H1 (cell line): Measurements from ENCODE around the gene REG3G. TPM values are rescaled to one million over a fixed set of nuclear protein-coding genes. Genes with fewer than 3 reads are reported as not detected.

Experiments used
- CTCF ChIA-PET: fragments of 300-600 bp; sonication (Branson Sonifier 250); formaldehyde crosslinking; loops from one replicate; lab custom pipeline; 2021; ENCODE audit not compliant: partially characterized antibody; lab: Charles Lee
- POLR2A ChIA-PET: fragments of 300-600 bp; sonication (Branson Sonifier 250); formaldehyde crosslinking; loops from one replicate; lab custom pipeline; 2021; ENCODE audit warnings: inconsistent platforms; ENCODE audit not compliant: partially characterized antibody; lab: Charles Lee
- DNase-seq, 2 experiments: peaks; one replicate each; pipeline versions ENCODE4 v3.0.0 to v3.0.0-alpha.2; 2010 to 2022; ENCODE audit warnings: low spot score in 2 of 2, low read depth in 1 of 2, mixed read lengths in 1 of 2
- FAIRE-seq: peaks from 2 replicates; lab custom pipeline; 2011; peaks lifted over from hg19 to GRCh38; lab: Jason Lieb, UNC
- H2AFZ ChIP-seq: 2 replicates; pipeline ENCODE4 v1.8.1; 2012; ENCODE audit warnings: low read length, inconsistent platforms
- H2AK5ac ChIP-seq: 2 replicates; pipeline ENCODE4 v1.6.1; 2013; ENCODE audit warnings: low read depth, low read length
- H2BK120ac ChIP-seq: replicated peaks from 2 replicates; pipeline ENCODE3; 2013; ENCODE audit warnings: low read depth, low read length, inconsistent platforms
- H2BK12ac ChIP-seq: 2 replicates; pipeline ENCODE4 v1.6.1; 2013; ENCODE audit warnings: low read depth, low read length
- H2BK15ac ChIP-seq: 2 replicates; pipeline ENCODE4 v1.6.1; 2013; ENCODE audit warnings: low read length
- H2BK20ac ChIP-seq: 2 replicates; pipeline ENCODE4 v1.6.1; 2013; ENCODE audit warnings: low read length
- H2BK5ac ChIP-seq: 2 replicates; pipeline ENCODE4 v1.6.1; 2013; ENCODE audit warnings: low read depth, low read length
- H3K14ac ChIP-seq: 2 replicates; pipeline ENCODE4 v1.6.1; 2013; ENCODE audit warnings: inconsistent platforms; ENCODE audit not compliant: insufficient read length
- H3K18ac ChIP-seq: 2 replicates; pipeline ENCODE4 v1.6.1; 2013; ENCODE audit warnings: low read length; ENCODE audit errors: extremely low read depth
- H3K23ac ChIP-seq: 2 replicates; pipeline ENCODE4 v1.6.1; 2013; ENCODE audit warnings: inconsistent platforms; ENCODE audit not compliant: insufficient read length
- H3K23me2 ChIP-seq: 2 replicates; pipeline ENCODE4 v1.6.1; 2013; ENCODE audit warnings: low read depth, low read length
- H3K27ac ChIP-seq: 2 replicates; pipeline ENCODE4 v1.6.1; 2011; ENCODE audit warnings: low read depth, low read length, inconsistent platforms
- H3K27me3 ChIP-seq, 4 experiments: replicated peaks in 1 of 4; 1 replicate in 1 of 4; 2 replicates in 3 of 4; pipeline versions ENCODE4 v1.6.1 to v1.8.1; 2011 to 2013; ENCODE audit warnings: low read length in 3 of 4, mild to moderate bottlenecking in 3 of 4, inconsistent platforms in 2 of 4, mixed read lengths in 2 of 4, moderate library complexity in 1 of 4; ENCODE audit not compliant: control insufficient read depth in 3 of 4, insufficient read depth in 3 of 4; ENCODE audit errors: extremely low read depth in 1 of 4
- H3K36me3 ChIP-seq, 4 experiments: 2 replicates each; pipeline versions ENCODE4 v1.6.1 to v1.8.1; 2011 to 2013; ENCODE audit warnings: mild to moderate bottlenecking in 4 of 4, low read length in 3 of 4, moderate library complexity in 2 of 4, control low read depth in 1 of 4, inconsistent platforms in 1 of 4; ENCODE audit not compliant: insufficient read depth in 4 of 4, control insufficient read depth in 2 of 4
- H3K4ac ChIP-seq: replicated peaks from 2 replicates; pipeline ENCODE3; 2013; ENCODE audit warnings: low read length, low read depth, mixed read lengths, inconsistent platforms; ENCODE audit not compliant: insufficient read length
- H3K4me1 ChIP-seq, 4 experiments: replicated peaks in 1 of 4; 1 replicate in 1 of 4; 2 replicates in 3 of 4; pipeline versions ENCODE4 v1.6.1 to v1.8.1; 2011 to 2013; ENCODE audit warnings: low read length in 3 of 4, inconsistent platforms in 2 of 4, mixed read lengths in 1 of 4; ENCODE audit not compliant: insufficient read depth in 4 of 4, control insufficient read depth in 3 of 4
- H3K4me2 ChIP-seq, 2 experiments: 2 replicates each; pipeline versions ENCODE4 v1.6.1 to v1.8.1; 2011 to 2013; ENCODE audit warnings: low read depth in 2 of 2, low read length in 2 of 2, control low read depth in 1 of 2, inconsistent platforms in 1 of 2, mild to moderate bottlenecking in 1 of 2; ENCODE audit not compliant: insufficient read depth in 1 of 2
- H3K4me3 ChIP-seq, 4 experiments: fragments of 200-600, 300-600 bp in 1 of 4; sonication (generic), shearing (Covaris generic), sonication (Bioruptor Twin) in 1 of 4; 2 replicates each; pipeline versions ENCODE4 v1.5.1 to v1.8.1; 2011 to 2016; ENCODE audit warnings: low read length in 4 of 4, low read depth in 3 of 4, control low read depth in 2 of 4, inconsistent platforms in 2 of 4, mild to moderate bottlenecking in 2 of 4, mixed read lengths in 1 of 4, moderate library complexity in 1 of 4; ENCODE audit not compliant: insufficient read depth in 2 of 4; ENCODE audit errors: extremely low read depth in 1 of 4
- H3K56ac ChIP-seq: replicated peaks from 2 replicates; pipeline ENCODE3; 2013; ENCODE audit warnings: low read depth, mild to moderate bottlenecking, mixed read lengths, low read length, inconsistent platforms; ENCODE audit not compliant: insufficient read length
- H3K79me1 ChIP-seq: 2 replicates; pipeline ENCODE4 v1.6.1; 2013; ENCODE audit warnings: low read depth, low read length, control low read depth
- H3K79me2 ChIP-seq, 2 experiments: 2 replicates each; pipeline versions ENCODE4 v1.6.1 to v1.8.1; 2012 to 2013; ENCODE audit warnings: low read length in 2 of 2, mild to moderate bottlenecking in 2 of 2, inconsistent platforms in 1 of 2; ENCODE audit not compliant: insufficient read depth in 2 of 2, control insufficient read depth in 1 of 2
- H3K9ac ChIP-seq, 4 experiments: replicated peaks in 1 of 4; 1 replicate in 1 of 4; 2 replicates in 3 of 4; pipeline versions ENCODE4 v1.6.1 to v1.8.1; 2011 to 2013; ENCODE audit warnings: low read depth in 3 of 4, low read length in 3 of 4, control low read depth in 2 of 4, mild to moderate bottlenecking in 2 of 4, moderate library complexity in 2 of 4, inconsistent platforms in 1 of 4; ENCODE audit errors: extremely low read depth in 1 of 4
- H3K9me3 ChIP-seq, 2 experiments: 2 replicates each; pipeline versions ENCODE4 v1.6.1 to v1.8.1; 2012 to 2013; ENCODE audit warnings: mild to moderate bottlenecking in 2 of 2, moderate library complexity in 2 of 2, control low read depth in 1 of 2, inconsistent platforms in 1 of 2, low read depth in 1 of 2, low read length in 1 of 2, mixed read lengths in 1 of 2; ENCODE audit not compliant: insufficient read depth in 2 of 2
- H4K20me1 ChIP-seq, 2 experiments: replicated peaks in 1 of 2; 2 replicates each; pipeline versions ENCODE3 to v1.8.1; 2011 to 2013; ENCODE audit warnings: inconsistent platforms in 2 of 2, low read length in 2 of 2, mild to moderate bottlenecking in 1 of 2; ENCODE audit not compliant: insufficient read depth in 2 of 2, control insufficient read depth in 1 of 2
- H4K5ac ChIP-seq: 2 replicates; pipeline ENCODE4 v1.6.1; 2013; ENCODE audit warnings: low read length, low read depth, mixed read lengths, inconsistent platforms; ENCODE audit not compliant: insufficient read length
- H4K8ac ChIP-seq: 2 replicates; pipeline ENCODE4 v1.8.0; 2013; ENCODE audit warnings: mild to moderate bottlenecking, moderate library complexity, low read length, inconsistent platforms; ENCODE audit not compliant: insufficient read depth; ENCODE audit errors: extremely low read depth
- H4K91ac ChIP-seq: replicated peaks from 2 replicates; pipeline ENCODE3; 2013; ENCODE audit warnings: low read length, mixed read lengths, inconsistent platforms; ENCODE audit not compliant: insufficient read length
- BRCA1 ChIP-seq: IDR thresholded peaks from 2 replicates; pipeline ENCODE4 v1.6.1; 2012; ENCODE audit warnings: low read depth, low read length, improper control_type of control experiment
- CHD1 ChIP-seq: IDR thresholded peaks from 2 replicates; pipeline ENCODE4 v1.6.1; 2012; ENCODE audit warnings: low read depth, low read length, improper control_type of control experiment
- PHF8 ChIP-seq: fragments of 200-600 bp; sonication (generic); conservative IDR thresholded peaks from 2 replicates; pipeline ENCODE4 v1.7.1; 2012; ENCODE audit warnings: low read depth, mild to moderate bottlenecking, inconsistent platforms, low read length, moderate library complexity
- POLR2A ChIP-seq, 2 experiments: IDR thresholded peaks; 1 replicate in 1 of 2; 2 replicates in 1 of 2; pipeline ENCODE4 v1.6.1; 2011; ENCODE audit warnings: low read depth in 2 of 2, low read length in 2 of 2, mild to moderate bottlenecking in 2 of 2; ENCODE audit errors: control extremely low read depth in 1 of 2
- SP4 ChIP-seq: IDR thresholded peaks from 2 replicates; pipeline ENCODE4 v1.6.1; 2012; ENCODE audit warnings: low read length, inconsistent platforms
- YY1 ChIP-seq: IDR thresholded peaks from 2 replicates; pipeline ENCODE4 v1.6.1; 2011; ENCODE audit warnings: low read depth, mild to moderate bottlenecking, low read length
- WGBS, 2 experiments: shearing (Covaris generic) in 1 of 2; methylation state at CpG; one replicate each; pipeline versions ENCODE4 v1.1.6 to v1.1.7; 2013 to 2015; ENCODE audit warnings: low lambda C conversion rate in 2 of 2, mixed read lengths in 2 of 2, inconsistent platforms in 1 of 2, low coverage in 1 of 2, missing lambda C conversion rate in 1 of 2; ENCODE audit not compliant: insufficient replicate concordance in 2 of 2, insufficient coverage in 1 of 2, insufficient read length in 1 of 2; ENCODE audit errors: extremely low coverage in 1 of 2, missing lambda C conversion rate in 1 of 2; 5-methylcytosine and 5-hydroxymethylcytosine counted together
- polyA plus RNA-seq, 7 experiments: library from polyadenylated mRNA; depleted of rRNA in 3 of 7; stranded (reverse) in 5 of 7; unstranded in 2 of 7; fragments of >200 nt in 5 of 7; fragments of 200-250 nt in 2 of 7; gene quantifications; 1 replicate in 5 of 7; 2 replicates in 1 of 7; 4 replicates in 1 of 7; pipeline versions ENCODE4 v1.2.1 to v1.2.3, GENCODE V29; 2011 to 2013; ENCODE audit warnings: missing spikeins in 2 of 7, mixed read lengths in 2 of 7
- total RNA-seq: library from RNA; stranded (reverse); fragmentation: NEBNext Ultra II Directional; extraction: Animal tissue kit (Norgen Biotek cat#: 25700); gene quantifications from 2 replicates; pipeline ENCODE4 v1.2.1, GENCODE V29; 2021

REG3G gene
- total and polyA plus RNA-seq, 2 of the 8 experiments (the other 6 are each of a cell fraction or from before 2014, with no cell fraction given), result not detected

DNA sequence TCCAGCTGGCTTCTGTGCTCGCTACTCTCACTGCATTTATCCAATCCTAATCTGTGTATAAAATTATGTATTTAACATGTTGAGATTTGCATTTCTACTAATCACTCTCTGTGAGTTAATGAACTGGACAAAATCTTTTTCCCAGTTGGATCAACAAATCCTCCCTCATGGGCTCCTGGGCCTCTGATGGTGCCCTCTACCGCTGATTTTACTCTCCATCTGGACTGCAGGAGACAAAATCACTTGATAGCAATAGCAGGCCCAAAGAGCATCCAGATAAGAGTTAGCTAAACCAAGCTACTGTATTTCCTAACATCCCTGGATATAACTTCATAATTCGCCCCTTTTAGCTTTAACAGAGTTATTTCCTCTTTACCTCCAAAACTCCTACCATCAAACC, 14.4 kb downstream of the REG3G start:
- POLR2A ChIA-PET, result no interaction called here
- 90 to 100% methylated on average over 1 to 3 of the region's 3 CpGs for WGBS, 2 experiments
- CTCF ChIA-PET, result interaction anchor here (0.7 to 7.3 kb wide), 19 partner anchors 11 to 848 kb away, joined by 3 to 66 read pairs (median 8); partner anchors contain the start of gene REG3A
- TF ChIP-seq YY1 (no peak), BRCA1 (no peak), PHF8 (no peak), POLR2A (IDR thresholded peaks at IDR 0.05; ENCODE audit: control extremely low read depth in 1 of 2, low read depth in 2 of 2, low read length in 2 of 2) (no peak), SP4 (no peak), CHD1 (no peak)

More for the DNA sequence above, 14.4 kb downstream of the REG3G start:
- no peak overlapping the region for H3K4me2 ChIP-seq
- H4K5ac ChIP-seq, result no peak overlapping the region
- H3K56ac ChIP-seq, result no peak overlapping the region
- H4K20me1 ChIP-seq, result no peaks in the 10 kb centered on the region
- H3K79me2 ChIP-seq, result no peaks in the 10 kb centered on the region
- H3K36me3 ChIP-seq, result no peaks in the 10 kb centered on the region
- no peaks in the 10 kb centered on the region for H3K79me1 ChIP-seq
- no peak overlapping the region for H2BK120ac ChIP-seq
- no peak for FAIRE-seq
- no peak overlapping the region for H3K4me3 ChIP-seq
- H3K9ac ChIP-seq, result no peak overlapping the region
- H3K4me1 ChIP-seq, result no peaks in the 10 kb centered on the region
- no peak overlapping the region for H2BK20ac ChIP-seq
- no peaks in the 10 kb centered on the region for H3K23me2 ChIP-seq
- H2BK5ac ChIP-seq, result no peak overlapping the region
- no peak overlapping the region for H3K4ac ChIP-seq
- no peak overlapping the region for H2AK5ac ChIP-seq
- H3K27me3 ChIP-seq, result no peaks in the 10 kb centered on the region
- no peak overlapping the region for H3K18ac ChIP-seq
- no peak overlapping the region for H4K91ac ChIP-seq
- no peak overlapping the region for H3K14ac ChIP-seq
- H3K27ac ChIP-seq, result no peak overlapping the region
- no peak overlapping the region for H2AFZ ChIP-seq
- H4K8ac ChIP-seq, result no peak overlapping the region
- no peak overlapping the region for H3K23ac ChIP-seq
- H2BK12ac ChIP-seq, result no peak overlapping the region
- H2BK15ac ChIP-seq, result no peak overlapping the region
- DNase-seq, result no peak
- no peaks in the 10 kb centered on the region for H3K9me3 ChIP-seq
